ENCODE measurements around the gene ATP13A3. TPM values are rescaled to one million over a fixed set of nuclear protein-coding genes. Genes with fewer than 3 reads are reported as not detected.

ATP13A3 gene
- total and polyA plus RNA-seq, 2 donors (not counting 1 experiment from before 2014, with no cell fraction given) = 6.1 to 61.1 TPM

GRCh38 chr3:194471863-194472262 lies 14.9 kb downstream of the ATP13A3 start:
- TF ChIP-seq EZH2 (IDR thresholded peaks at IDR 0.05; ENCODE audit: borderline replicate concordance, insufficient read depth, low read depth, low read length, poor library complexity, severe bottlenecking) = no peak
- no peak for TF ChIP-seq CTCF (IDR thresholded peaks at IDR 0.05)
- H4K20me1 ChIP-seq (ENCODE audit: control insufficient read depth, insufficient read depth, low read length, poor library complexity, severe bottlenecking) = no peaks in the 10 kb centered on the region
- no peak overlapping the region for H2AFZ ChIP-seq (ENCODE audit: insufficient read depth, low read depth, low read length, poor library complexity, severe bottlenecking)
- H3K4me3 ChIP-seq (ENCODE audit: control extremely low read depth in 1 of 5, extremely low read depth in 1 of 5, insufficient read depth in 1 of 5, low read depth in 2 of 5, low read length in 4 of 5) = no peak overlapping the region
- Mint-ChIP-seq H3K4me1 (peaks cover 12% of the 10 kb centered on the region), H3K27ac (no peak overlapping the region), H3K4me3 (no peak overlapping the region), H3K27me3 (no peaks in the 10 kb centered on the region), H3K9me3 (ENCODE audit: insufficient read depth) (no peaks in the 10 kb centered on the region)
- H3K9ac ChIP-seq (ENCODE audit: low read length) = no peak overlapping the region
- H3K27ac ChIP-seq (ENCODE audit: low read length in 2 of 2) = no peak overlapping the region
- DNase-seq = no peak
- H3K9me3 ChIP-seq (ENCODE audit: control extremely low read depth in 1 of 3, control insufficient read depth in 2 of 3, insufficient read depth in 1 of 3, low read length in 2 of 3) = no peaks in the 10 kb centered on the region
- intact Hi-C loops (cut with micrococcal nuclease) = loop anchor here (1.0 kb wide), 3 partner anchors 48 to 122 kb away; no protein-coding TSS in a partner anchor
- ChIA-PET POLR2A (interaction anchor here (0.7 kb wide), 1 partner anchor 85 kb away, joined by 5 read pairs; no protein-coding TSS in a partner anchor), CTCF (interaction anchor here (0.6 to 12.6 kb wide), 38 partner anchors 9 to 920 kb away, joined by 3 to 193 read pairs (median 5); partner anchors contain the start of gene TMEM44)
- 90% methylated on average over 4 of the region's 5 CpGs for WGBS (ENCODE audit: insufficient coverage)
- H3K27me3 ChIP-seq (replicated peaks in 1 of 4; ENCODE audit: control extremely low read depth in 1 of 4, control insufficient read depth in 3 of 4, insufficient read depth in 4 of 4, low read length in 3 of 4) = no peaks in the 10 kb centered on the region
- H3K4me2 ChIP-seq (replicated peaks; ENCODE audit: low read depth, low read length, poor library complexity, severe bottlenecking) = no peak overlapping the region
- no peaks in the 10 kb centered on the region for H3K4me1 ChIP-seq (ENCODE audit: control insufficient read depth in 2 of 2, insufficient read depth in 2 of 2, low read length in 2 of 2)
- H3K79me2 ChIP-seq (ENCODE audit: control insufficient read depth, insufficient read depth, low read length) = peaks cover 77% of the 10 kb centered on the region
- no peaks in the 10 kb centered on the region for H3K36me3 ChIP-seq (replicated peaks in 1 of 2; ENCODE audit: control extremely low read depth in 1 of 2, control insufficient read depth in 1 of 2, extremely low read depth in 1 of 2, insufficient read depth in 2 of 2, low read length in 1 of 2)
- ATAC-seq (ENCODE audit: low read depth) = no peak

- H3K27ac ChIP-seq (ENCODE audit: low read length in 2 of 2) = no peak overlapping the region
- peaks cover 0 to 4% of the 10 kb centered on the region in 2 donors for H3K4me1 ChIP-seq (ENCODE audit: control insufficient read depth in 2 of 2, insufficient read depth in 2 of 2, low read length in 2 of 2)
- no peaks in the 10 kb centered on the region for H3K27me3 ChIP-seq (replicated peaks in 1 of 4; ENCODE audit: control extremely low read depth in 1 of 4, control insufficient read depth in 3 of 4, insufficient read depth in 4 of 4, low read length in 3 of 4)
- H3K4me1 Mint-ChIP-seq = peaks cover 18% of the 10 kb centered on the region
- H2AFZ ChIP-seq (ENCODE audit: insufficient read depth, low read depth, low read length, poor library complexity, severe bottlenecking) = no peak overlapping the region
- no CpG with 5 or more reads among the region's 4 CpGs for WGBS (ENCODE audit: insufficient coverage)
- intact Hi-C loops (cut with micrococcal nuclease) = no loop called here
- no peaks in the 10 kb centered on the region for H3K9me3 ChIP-seq (ENCODE audit: control extremely low read depth in 1 of 3, control insufficient read depth in 2 of 3, insufficient read depth in 1 of 3, low read length in 2 of 3)
- TF ChIP-seq EZH2 (IDR thresholded peaks at IDR 0.05; ENCODE audit: borderline replicate concordance, insufficient read depth, low read depth, low read length, poor library complexity, severe bottlenecking) (no peak), CTCF (IDR thresholded peaks at IDR 0.05) (no peak)
- POLR2A ChIA-PET = no interaction called here
- no peak overlapping the region for H3K4me3 Mint-ChIP-seq
- no peak overlapping the region for H3K4me2 ChIP-seq (replicated peaks; ENCODE audit: low read depth, low read length, poor library complexity, severe bottlenecking)
- H3K27me3 Mint-ChIP-seq = no peaks in the 10 kb centered on the region
- DNase-seq (no peak), ATAC-seq (ENCODE audit: low read depth) (no peak)
- no peak overlapping the region for H3K9ac ChIP-seq (ENCODE audit: low read length)
- H3K36me3 ChIP-seq (replicated peaks in 1 of 2; ENCODE audit: control extremely low read depth in 1 of 2, control insufficient read depth in 1 of 2, extremely low read depth in 1 of 2, insufficient read depth in 2 of 2, low read length in 1 of 2) = no peaks in the 10 kb centered on the region
- no peak overlapping the region for H3K27ac Mint-ChIP-seq
- peaks cover 77% of the 10 kb centered on the region for H3K79me2 ChIP-seq (ENCODE audit: control insufficient read depth, insufficient read depth, low read length)
- H3K9me3 Mint-ChIP-seq (ENCODE audit: insufficient read depth) = no peaks in the 10 kb centered on the region
- CTCF ChIA-PET = interaction anchor here (1.2 to 12.6 kb wide), 9 partner anchors 13 to 122 kb away, joined by 3 to 193 read pairs (median 19); no protein-coding TSS in a partner anchor
- H3K4me3 ChIP-seq (ENCODE audit: control extremely low read depth in 1 of 5, extremely low read depth in 1 of 5, insufficient read depth in 1 of 5, low read depth in 2 of 5, low read length in 4 of 5) = no peak overlapping the region
- H4K20me1 ChIP-seq (ENCODE audit: control insufficient read depth, insufficient read depth, low read length, poor library complexity, severe bottlenecking) = no peaks in the 10 kb centered on the region
Observed at GRCh38 chr3:194470615-194471014, 16.2 kb downstream of the ATP13A3 start.

Measured in B cell (primary cell).